ENCODE results near the gene ADAMTSL2.
A peak's percentile ranks its signal among the peaks of the same experiment; 100 is the strongest.

GRCh38 chr9:133609311-133610098 lies 75.0 kb downstream of the ADAMTSL2 start, which contains the start of gene FAM163B:
- peak; percentile 9 to 35 for TF ChIP-seq POLR2A (IDR thresholded peaks at IDR 0.05)
- TF ChIP-seq, protein P1, sequence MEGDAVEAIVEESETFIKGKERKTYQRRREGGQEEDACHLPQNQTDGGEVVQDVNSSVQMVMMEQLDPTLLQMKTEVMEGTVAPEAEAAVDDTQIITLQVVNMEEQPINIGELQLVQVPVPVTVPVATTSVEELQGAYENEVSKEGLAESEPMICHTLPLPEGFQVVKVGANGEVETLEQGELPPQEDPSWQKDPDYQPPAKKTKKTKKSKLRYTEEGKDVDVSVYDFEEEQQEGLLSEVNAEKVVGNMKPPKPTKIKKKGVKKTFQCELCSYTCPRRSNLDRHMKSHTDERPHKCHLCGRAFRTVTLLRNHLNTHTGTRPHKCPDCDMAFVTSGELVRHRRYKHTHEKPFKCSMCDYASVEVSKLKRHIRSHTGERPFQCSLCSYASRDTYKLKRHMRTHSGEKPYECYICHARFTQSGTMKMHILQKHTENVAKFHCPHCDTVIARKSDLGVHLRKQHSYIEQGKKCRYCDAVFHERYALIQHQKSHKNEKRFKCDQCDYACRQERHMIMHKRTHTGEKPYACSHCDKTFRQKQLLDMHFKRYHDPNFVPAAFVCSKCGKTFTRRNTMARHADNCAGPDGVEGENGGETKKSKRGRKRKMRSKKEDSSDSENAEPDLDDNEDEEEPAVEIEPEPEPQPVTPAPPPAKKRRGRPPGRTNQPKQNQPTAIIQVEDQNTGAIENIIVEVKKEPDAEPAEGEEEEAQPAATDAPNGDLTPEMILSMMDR (IDR thresholded peaks at IDR 0.05), result no peak
